H1 (cell line): Measurements from ENCODE around the gene POLR3GL. TPM values are rescaled to one million over a fixed set of nuclear protein-coding genes. Genes with fewer than 3 reads are reported as not detected.
A peak's percentile ranks its signal among the peaks of the same experiment; 100 is the strongest.

Experiments
- CTCF ChIA-PET: fragments of 300-600 bp; sonication (Branson Sonifier 250); formaldehyde crosslinking; loops from one replicate; lab custom pipeline; 2021; ENCODE audit not compliant: partially characterized antibody; lab: Charles Lee
- POLR2A ChIA-PET: fragments of 300-600 bp; sonication (Branson Sonifier 250); formaldehyde crosslinking; loops from one replicate; lab custom pipeline; 2021; ENCODE audit warnings: inconsistent platforms; ENCODE audit not compliant: partially characterized antibody; lab: Charles Lee
- DNase-seq, 2 experiments: peaks; one replicate each; pipeline versions ENCODE4 v3.0.0 to v3.0.0-alpha.2; 2010 to 2022; ENCODE audit warnings: low spot score in 2 of 2, low read depth in 1 of 2, mixed read lengths in 1 of 2
- FAIRE-seq: peaks from 2 replicates; lab custom pipeline; 2011; peaks lifted over from hg19 to GRCh38; lab: Jason Lieb, UNC
- H2AFZ ChIP-seq: 2 replicates; pipeline ENCODE4 v1.8.1; 2012; ENCODE audit warnings: low read length, inconsistent platforms
- H2AK5ac ChIP-seq: 2 replicates; pipeline ENCODE4 v1.6.1; 2013; ENCODE audit warnings: low read depth, low read length
- H2BK120ac ChIP-seq: replicated peaks from 2 replicates; pipeline ENCODE3; 2013; ENCODE audit warnings: low read depth, low read length, inconsistent platforms
- H2BK12ac ChIP-seq: 2 replicates; pipeline ENCODE4 v1.6.1; 2013; ENCODE audit warnings: low read depth, low read length
- H2BK15ac ChIP-seq: 2 replicates; pipeline ENCODE4 v1.6.1; 2013; ENCODE audit warnings: low read length
- H2BK20ac ChIP-seq: 2 replicates; pipeline ENCODE4 v1.6.1; 2013; ENCODE audit warnings: low read length
- H2BK5ac ChIP-seq: 2 replicates; pipeline ENCODE4 v1.6.1; 2013; ENCODE audit warnings: low read depth, low read length
- H3K14ac ChIP-seq: 2 replicates; pipeline ENCODE4 v1.6.1; 2013; ENCODE audit warnings: inconsistent platforms; ENCODE audit not compliant: insufficient read length
- H3K18ac ChIP-seq: 2 replicates; pipeline ENCODE4 v1.6.1; 2013; ENCODE audit warnings: low read length; ENCODE audit errors: extremely low read depth
- H3K23ac ChIP-seq: 2 replicates; pipeline ENCODE4 v1.6.1; 2013; ENCODE audit warnings: inconsistent platforms; ENCODE audit not compliant: insufficient read length
- H3K23me2 ChIP-seq: 2 replicates; pipeline ENCODE4 v1.6.1; 2013; ENCODE audit warnings: low read depth, low read length
- H3K27ac ChIP-seq: 2 replicates; pipeline ENCODE4 v1.6.1; 2011; ENCODE audit warnings: low read depth, low read length, inconsistent platforms
- H3K27me3 ChIP-seq, 4 experiments: replicated peaks in 1 of 4; 1 replicate in 1 of 4; 2 replicates in 3 of 4; pipeline versions ENCODE4 v1.6.1 to v1.8.1; 2011 to 2013; ENCODE audit warnings: low read length in 3 of 4, mild to moderate bottlenecking in 3 of 4, inconsistent platforms in 2 of 4, mixed read lengths in 2 of 4, moderate library complexity in 1 of 4; ENCODE audit not compliant: control insufficient read depth in 3 of 4, insufficient read depth in 3 of 4; ENCODE audit errors: extremely low read depth in 1 of 4
- H3K36me3 ChIP-seq, 4 experiments: 2 replicates each; pipeline versions ENCODE4 v1.6.1 to v1.8.1; 2011 to 2013; ENCODE audit warnings: mild to moderate bottlenecking in 4 of 4, low read length in 3 of 4, moderate library complexity in 2 of 4, control low read depth in 1 of 4, inconsistent platforms in 1 of 4; ENCODE audit not compliant: insufficient read depth in 4 of 4, control insufficient read depth in 2 of 4
- H3K4ac ChIP-seq: replicated peaks from 2 replicates; pipeline ENCODE3; 2013; ENCODE audit warnings: low read length, low read depth, mixed read lengths, inconsistent platforms; ENCODE audit not compliant: insufficient read length
- H3K4me1 ChIP-seq, 4 experiments: replicated peaks in 1 of 4; 1 replicate in 1 of 4; 2 replicates in 3 of 4; pipeline versions ENCODE4 v1.6.1 to v1.8.1; 2011 to 2013; ENCODE audit warnings: low read length in 3 of 4, inconsistent platforms in 2 of 4, mixed read lengths in 1 of 4; ENCODE audit not compliant: insufficient read depth in 4 of 4, control insufficient read depth in 3 of 4
- H3K4me2 ChIP-seq, 2 experiments: 2 replicates each; pipeline versions ENCODE4 v1.6.1 to v1.8.1; 2011 to 2013; ENCODE audit warnings: low read depth in 2 of 2, low read length in 2 of 2, control low read depth in 1 of 2, inconsistent platforms in 1 of 2, mild to moderate bottlenecking in 1 of 2; ENCODE audit not compliant: insufficient read depth in 1 of 2
- H3K4me3 ChIP-seq, 4 experiments: fragments of 200-600, 300-600 bp in 1 of 4; sonication (generic), shearing (Covaris generic), sonication (Bioruptor Twin) in 1 of 4; 2 replicates each; pipeline versions ENCODE4 v1.5.1 to v1.8.1; 2011 to 2016; ENCODE audit warnings: low read length in 4 of 4, low read depth in 3 of 4, control low read depth in 2 of 4, inconsistent platforms in 2 of 4, mild to moderate bottlenecking in 2 of 4, mixed read lengths in 1 of 4, moderate library complexity in 1 of 4; ENCODE audit not compliant: insufficient read depth in 2 of 4; ENCODE audit errors: extremely low read depth in 1 of 4
- H3K56ac ChIP-seq: replicated peaks from 2 replicates; pipeline ENCODE3; 2013; ENCODE audit warnings: low read depth, mild to moderate bottlenecking, mixed read lengths, low read length, inconsistent platforms; ENCODE audit not compliant: insufficient read length
- H3K79me1 ChIP-seq: 2 replicates; pipeline ENCODE4 v1.6.1; 2013; ENCODE audit warnings: low read depth, low read length, control low read depth
- H3K79me2 ChIP-seq, 2 experiments: 2 replicates each; pipeline versions ENCODE4 v1.6.1 to v1.8.1; 2012 to 2013; ENCODE audit warnings: low read length in 2 of 2, mild to moderate bottlenecking in 2 of 2, inconsistent platforms in 1 of 2; ENCODE audit not compliant: insufficient read depth in 2 of 2, control insufficient read depth in 1 of 2
- H3K9ac ChIP-seq, 4 experiments: replicated peaks in 1 of 4; 1 replicate in 1 of 4; 2 replicates in 3 of 4; pipeline versions ENCODE4 v1.6.1 to v1.8.1; 2011 to 2013; ENCODE audit warnings: low read depth in 3 of 4, low read length in 3 of 4, control low read depth in 2 of 4, mild to moderate bottlenecking in 2 of 4, moderate library complexity in 2 of 4, inconsistent platforms in 1 of 4; ENCODE audit errors: extremely low read depth in 1 of 4
- H3K9me3 ChIP-seq, 2 experiments: 2 replicates each; pipeline versions ENCODE4 v1.6.1 to v1.8.1; 2012 to 2013; ENCODE audit warnings: mild to moderate bottlenecking in 2 of 2, moderate library complexity in 2 of 2, control low read depth in 1 of 2, inconsistent platforms in 1 of 2, low read depth in 1 of 2, low read length in 1 of 2, mixed read lengths in 1 of 2; ENCODE audit not compliant: insufficient read depth in 2 of 2
- H4K20me1 ChIP-seq, 2 experiments: replicated peaks in 1 of 2; 2 replicates each; pipeline versions ENCODE3 to v1.8.1; 2011 to 2013; ENCODE audit warnings: inconsistent platforms in 2 of 2, low read length in 2 of 2, mild to moderate bottlenecking in 1 of 2; ENCODE audit not compliant: insufficient read depth in 2 of 2, control insufficient read depth in 1 of 2
- H4K5ac ChIP-seq: 2 replicates; pipeline ENCODE4 v1.6.1; 2013; ENCODE audit warnings: low read length, low read depth, mixed read lengths, inconsistent platforms; ENCODE audit not compliant: insufficient read length
- H4K8ac ChIP-seq: 2 replicates; pipeline ENCODE4 v1.8.0; 2013; ENCODE audit warnings: mild to moderate bottlenecking, moderate library complexity, low read length, inconsistent platforms; ENCODE audit not compliant: insufficient read depth; ENCODE audit errors: extremely low read depth
- H4K91ac ChIP-seq: replicated peaks from 2 replicates; pipeline ENCODE3; 2013; ENCODE audit warnings: low read length, mixed read lengths, inconsistent platforms; ENCODE audit not compliant: insufficient read length
- ASH2L ChIP-seq: fragments of 200-600, 300-600 bp; sonication (generic); IDR thresholded peaks from one replicate; pipeline ENCODE4 v1.7.1; 2017; ENCODE audit warnings: low read length
- HDAC2 ChIP-seq, 2 experiments: fragments of 300-600 bp in 1 of 2; sonication (generic) in 1 of 2; IDR thresholded peaks; 2 replicates each; pipeline ENCODE4 v1.6.1; 2011 to 2012; ENCODE audit warnings: low read depth in 2 of 2, low read length in 2 of 2, mild to moderate bottlenecking in 2 of 2, moderate library complexity in 2 of 2, borderline replicate concordance in 1 of 2, inconsistent platforms in 1 of 2
- KDM4A ChIP-seq: IDR thresholded peaks from one replicate; pipeline ENCODE4 v1.7.1; 2012; ENCODE audit warnings: low read depth, mild to moderate bottlenecking, moderate library complexity, low read length, inconsistent platforms; ENCODE audit not compliant: severe bottlenecking
- MAX ChIP-seq: IDR thresholded peaks from 2 replicates; pipeline ENCODE4 v1.6.1; 2012; ENCODE audit warnings: inconsistent platforms
- POLR2A ChIP-seq, 2 experiments: IDR thresholded peaks; 1 replicate in 1 of 2; 2 replicates in 1 of 2; pipeline ENCODE4 v1.6.1; 2011; ENCODE audit warnings: low read depth in 2 of 2, low read length in 2 of 2, mild to moderate bottlenecking in 2 of 2; ENCODE audit errors: control extremely low read depth in 1 of 2
- POLR2AphosphoS5 ChIP-seq: IDR thresholded peaks from 2 replicates; pipeline ENCODE4 v1.6.1; 2011; ENCODE audit warnings: low read depth, low read length
- RAD21 ChIP-seq, 2 experiments: IDR thresholded peaks in 1 of 2; conservative IDR thresholded peaks in 1 of 2; 2 replicates each; pipeline ENCODE4 v1.6.1; 2011; ENCODE audit warnings: low read depth in 2 of 2, low read length in 2 of 2, improper control_type of control experiment in 1 of 2, inconsistent platforms in 1 of 2, mild to moderate bottlenecking in 1 of 2, moderate library complexity in 1 of 2
- SP4 ChIP-seq: IDR thresholded peaks from 2 replicates; pipeline ENCODE4 v1.6.1; 2012; ENCODE audit warnings: low read length, inconsistent platforms
- TAF1 ChIP-seq: IDR thresholded peaks from 2 replicates; pipeline ENCODE4 v1.6.1; 2011; ENCODE audit warnings: mild to moderate bottlenecking, low read depth, low read length
- YY1 ChIP-seq: IDR thresholded peaks from 2 replicates; pipeline ENCODE4 v1.6.1; 2011; ENCODE audit warnings: low read depth, mild to moderate bottlenecking, low read length
- ZNF274 ChIP-seq: IDR thresholded peaks from 2 replicates; pipeline ENCODE4 v1.7.0; 2012; ENCODE audit warnings: low read length, borderline replicate concordance; ENCODE audit errors: extremely low read depth
- WGBS, 2 experiments: shearing (Covaris generic) in 1 of 2; methylation state at CpG; one replicate each; pipeline versions ENCODE4 v1.1.6 to v1.1.7; 2013 to 2015; ENCODE audit warnings: low lambda C conversion rate in 2 of 2, mixed read lengths in 2 of 2, inconsistent platforms in 1 of 2, low coverage in 1 of 2, missing lambda C conversion rate in 1 of 2; ENCODE audit not compliant: insufficient replicate concordance in 2 of 2, insufficient coverage in 1 of 2, insufficient read length in 1 of 2; ENCODE audit errors: extremely low coverage in 1 of 2, missing lambda C conversion rate in 1 of 2; 5-methylcytosine and 5-hydroxymethylcytosine counted together
- polyA plus RNA-seq, 7 experiments: library from polyadenylated mRNA; depleted of rRNA in 3 of 7; stranded (reverse) in 5 of 7; unstranded in 2 of 7; fragments of >200 nt in 5 of 7; fragments of 200-250 nt in 2 of 7; gene quantifications; 1 replicate in 5 of 7; 2 replicates in 1 of 7; 4 replicates in 1 of 7; pipeline versions ENCODE4 v1.2.1 to v1.2.3, GENCODE V29; 2011 to 2013; ENCODE audit warnings: missing spikeins in 2 of 7, mixed read lengths in 2 of 7
- total RNA-seq: library from RNA; stranded (reverse); fragmentation: NEBNext Ultra II Directional; extraction: Animal tissue kit (Norgen Biotek cat#: 25700); gene quantifications from 2 replicates; pipeline ENCODE4 v1.2.1, GENCODE V29; 2021

The POLR3GL gene
- total and polyA plus RNA-seq, 2 of the 8 experiments (the other 6 are each of a cell fraction or from before 2014, with no cell fraction given) = 3.1 to 3.9 TPM

- H4K20me1 ChIP-seq = peaks cover 0 to 2% of the 10 kb centered on the region in 2 experiments
- 0 out of 2 replicates have a peak overlapping the region, but pooled peaks have one; percentile 38 for H2BK5ac ChIP-seq
- ChIA-PET CTCF (no interaction called here), POLR2A (interaction anchor here (0.7 to 5.3 kb wide), 3 partner anchors 33 to 74 kb away, joined by 3 to 31 read pairs (median 4); partner anchors contain the start of genes RBM8A and TXNIP)
- peaks cover 25% of the 10 kb centered on the region for H3K23me2 ChIP-seq
- H3K23ac ChIP-seq = no peak overlapping the region
- no peaks in the 10 kb centered on the region for H3K9me3 ChIP-seq
- 0% methylated on average over 28 of the region's 44 CpGs; no CpG with 5 or more reads in 1 of the 2 experiments for WGBS, 2 experiments
- H3K14ac ChIP-seq = no peak overlapping the region
- no peaks in the 10 kb centered on the region for H3K36me3 ChIP-seq
- H4K91ac ChIP-seq = no peak overlapping the region
- no peak overlapping the region for H2BK120ac ChIP-seq
- DNase-seq (peak in 1 of 2 experiments; percentile 92), FAIRE-seq (no peak)
- peaks cover 0 to 20% (median 11%) of the 10 kb centered on the region in 4 experiments; a peak in 6 of 7 replicates for H3K4me1 ChIP-seq
- H2AFZ ChIP-seq = peak overlapping the region; percentile 40; the same call in 1 of the 2 replicates
- no peak overlapping the region for H3K56ac ChIP-seq
- H3K4me2 ChIP-seq = peak overlapping the region; percentile 93 to 98
- H3K4me3 ChIP-seq = peak overlapping the region; percentile 56 to 85 (median 82)
- peak overlapping the region in 1 of 4 experiments; percentile 15; a peak in 3 of 7 replicates for H3K9ac ChIP-seq
- H3K18ac ChIP-seq = peak overlapping the region; percentile 85; the same call in 1 of the 2 replicates
- peaks cover 25 to 75% (median 66%) of the 10 kb centered on the region in 4 experiments for H3K27me3 ChIP-seq
- no peaks in the 10 kb centered on the region for H3K79me1 ChIP-seq
- H2BK15ac ChIP-seq = no peak overlapping the region
- H2BK20ac ChIP-seq = no peak overlapping the region
- no peak overlapping the region for H2AK5ac ChIP-seq
- H3K27ac ChIP-seq = no peak overlapping the region
- peak overlapping the region; percentile 51; the same call in 1 of the 2 replicates for H4K8ac ChIP-seq
- no peak overlapping the region for H2BK12ac ChIP-seq
- no peaks in the 10 kb centered on the region for H3K79me2 ChIP-seq
- H4K5ac ChIP-seq = no peak overlapping the region
- no peak overlapping the region for H3K4ac ChIP-seq
- TF ChIP-seq POLR2AphosphoS5 (0 out of 2 replicates have a peak, but pooled peaks have one; percentile 20), POLR2A (IDR thresholded peaks at IDR 0.05; ENCODE audit: control extremely low read depth in 1 of 2, low read depth in 2 of 2, low read length in 2 of 2) (peak in 1 of 2 experiments; percentile 37; a peak in 2 of 3 replicates), ZNF274 (no peak), MAX (0 out of 2 replicates have a peak, but pooled peaks have one; percentile 17), KDM4A (peak; percentile 97), YY1 (no peak), TAF1 (peak; percentile 46; the same call in 1 of the 2 replicates), RAD21 (IDR thresholded peaks at IDR 0.05 in 1 of 2, conservative IDR thresholded peaks at IDR 0.05 in 1 of 2; ENCODE audit: low read depth in 2 of 2, low read length in 2 of 2) (peak in 1 of 2 experiments; percentile 3; a peak in 1 of 4 replicates), HDAC2 (IDR thresholded peaks at IDR 0.05; ENCODE audit: borderline replicate concordance in 1 of 2, low read depth in 2 of 2, low read length in 2 of 2) (no peak), SP4 (0 out of 2 replicates have a peak, but pooled peaks have one; percentile 65), ASH2L (peak; percentile 41)
These were observed 3.9 kb upstream of the POLR3GL start for GRCh38 chr1:145960468-145961108.
